ENCODE data around the gene B3GAT1.

The B3GAT1 gene

DNA sequence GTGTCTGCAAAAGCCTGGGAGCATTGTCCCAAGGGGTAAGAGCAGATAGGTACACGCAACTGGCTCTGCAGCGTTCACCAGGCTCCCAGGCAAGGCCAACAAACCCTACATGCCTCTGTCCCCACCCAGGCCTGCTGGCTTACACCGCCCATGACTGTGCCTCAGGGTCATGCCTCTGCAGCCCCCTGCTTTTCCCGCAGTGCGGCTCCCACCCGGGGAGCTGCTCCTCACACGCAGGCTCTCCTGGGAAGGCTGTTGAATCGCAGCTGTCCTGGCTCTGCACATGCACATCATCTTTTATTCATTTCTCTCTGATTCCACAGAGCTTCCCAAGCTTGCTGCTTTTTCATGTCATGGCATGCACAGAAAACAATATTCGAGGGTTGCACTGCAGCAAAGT is 29.2 kb upstream of the B3GAT1 start:
- no peak for DNase-seq

DNA sequence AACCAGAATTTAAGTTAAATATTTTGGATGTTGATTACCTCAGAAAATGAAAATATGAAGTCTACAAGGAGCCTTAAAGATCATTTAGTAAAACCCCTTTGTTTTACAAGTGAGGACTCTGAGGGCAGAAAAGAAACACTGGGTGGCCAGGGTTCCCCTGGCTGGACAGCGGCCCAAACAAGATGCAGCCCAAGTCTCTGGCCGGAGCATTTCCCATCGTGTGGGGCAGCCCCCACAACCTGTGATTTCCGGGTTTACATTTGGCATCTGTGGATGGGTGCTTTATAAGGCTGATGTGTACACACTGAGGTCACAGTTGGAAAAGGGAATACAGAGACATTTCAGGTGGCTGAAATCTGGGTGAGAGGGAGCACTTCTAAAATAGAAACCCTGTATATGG is 28.8 kb upstream of the B3GAT1 start:
- DNase-seq, result no peak

- DNase-seq, result no peak
Measured at GRCh38 chr11:134438542-134439537, 26.8 kb upstream of the B3GAT1 start.

GRCh38 chr11:134437821-134438220 is 25.8 kb upstream of the B3GAT1 start:
- no peak for DNase-seq

DNA sequence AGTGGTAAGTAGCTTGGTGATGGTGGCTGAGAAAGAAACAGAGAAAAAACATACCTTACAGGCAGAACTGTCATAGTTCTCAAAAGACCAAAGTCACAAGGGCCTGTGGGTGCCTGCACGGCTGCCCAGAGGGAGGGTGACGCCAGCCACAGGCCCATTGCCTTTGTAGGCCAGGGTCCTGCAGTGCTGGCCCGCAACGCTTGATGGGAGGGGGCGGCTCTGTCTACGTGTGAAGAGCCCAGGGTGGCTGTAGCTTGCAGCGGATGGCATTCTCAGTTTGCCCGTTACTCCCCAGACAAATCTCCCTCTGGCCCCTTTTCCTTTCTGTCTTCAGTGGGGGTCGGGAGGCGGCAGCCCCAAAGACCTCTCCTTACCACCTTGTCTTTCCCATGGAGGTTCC is 24.7 kb upstream of the B3GAT1 start:
- no peak for DNase-seq

GRCh38 chr11:134433806-134434205 is 21.8 kb upstream of the B3GAT1 start:
- DNase-seq, result no peak

GRCh38 chr11:134433251-134433650 is 21.2 kb upstream of the B3GAT1 start:
- DNase-seq, result no peak

DNA sequence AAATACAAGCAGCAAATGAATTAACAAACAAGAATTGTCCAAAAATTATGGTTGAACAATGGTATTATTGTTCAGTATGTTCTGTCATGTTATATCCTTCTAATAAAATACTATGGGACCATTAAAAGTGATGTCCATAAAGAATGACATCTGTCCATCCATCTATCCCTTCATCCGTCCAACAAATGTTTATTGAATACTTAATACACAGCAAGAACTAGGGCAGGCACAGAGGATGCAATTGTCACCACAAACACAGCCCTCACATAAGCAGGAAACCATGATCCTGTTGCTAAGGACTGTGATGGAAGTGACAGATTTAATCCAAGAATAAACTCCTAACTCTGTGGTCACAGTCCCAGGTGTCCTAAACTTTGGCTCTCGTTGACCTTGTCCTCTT is 20.7 kb upstream of the B3GAT1 start:
- DNase-seq, result no peak

- DNase-seq, result no peak
Measured at GRCh38 chr11:134429106-134429505, 17.1 kb upstream of the B3GAT1 start.

DNA sequence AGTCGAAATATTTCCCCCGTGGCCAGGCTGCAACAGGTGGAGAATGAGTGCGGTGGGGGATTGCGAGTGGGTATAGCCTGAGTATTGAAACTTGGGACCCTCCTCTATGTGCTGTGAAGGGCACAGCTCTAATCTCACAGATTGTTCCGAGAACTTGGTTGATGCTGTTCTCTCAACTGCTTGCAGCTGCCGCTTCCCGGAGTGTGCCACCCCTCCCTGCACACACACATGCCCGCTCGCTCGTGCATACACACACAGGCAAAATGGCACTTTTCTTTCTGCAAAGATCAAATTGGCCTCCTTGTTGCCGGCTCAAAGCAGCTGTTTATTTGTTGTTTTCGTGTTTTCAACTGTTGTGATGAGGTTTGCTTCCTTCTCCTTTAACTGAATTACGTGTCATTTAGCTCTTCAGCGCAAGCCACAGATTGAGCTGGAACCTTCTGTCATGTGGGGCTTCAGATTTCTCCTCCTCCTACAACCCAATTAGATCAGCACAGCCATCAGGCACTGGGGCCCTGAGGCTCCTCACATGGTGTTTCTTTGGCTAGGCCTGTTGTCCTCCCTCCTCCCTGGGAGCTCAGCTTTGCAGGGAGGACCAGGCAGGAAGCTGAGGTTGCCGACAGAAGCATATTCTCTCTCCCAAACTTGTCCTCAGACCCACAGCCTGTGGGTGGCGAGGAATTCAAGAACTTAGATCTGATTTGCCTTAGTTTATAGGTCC is 13.9 kb upstream of the B3GAT1 start:
- DNase-seq, result no peak

DNA sequence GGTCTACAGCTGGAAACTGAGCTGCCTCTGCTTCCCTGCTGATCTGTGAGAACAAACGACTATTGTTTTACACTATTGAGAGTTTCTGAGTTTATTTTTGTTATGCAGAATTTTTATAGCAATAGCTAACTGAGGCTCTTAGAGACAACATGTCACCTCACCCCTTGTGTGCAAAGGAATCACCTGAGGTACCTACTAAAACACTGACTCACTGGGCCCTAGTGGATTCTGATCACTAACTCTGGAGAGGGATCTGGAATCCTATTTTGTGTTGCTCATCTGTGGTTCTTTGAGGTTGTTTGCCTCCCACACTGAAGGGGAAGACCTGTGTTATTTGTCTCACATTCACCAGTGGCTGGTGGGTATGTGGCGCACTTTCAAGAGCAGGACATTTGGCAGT is 13.4 kb upstream of the B3GAT1 start:
- no peak for DNase-seq

DNA sequence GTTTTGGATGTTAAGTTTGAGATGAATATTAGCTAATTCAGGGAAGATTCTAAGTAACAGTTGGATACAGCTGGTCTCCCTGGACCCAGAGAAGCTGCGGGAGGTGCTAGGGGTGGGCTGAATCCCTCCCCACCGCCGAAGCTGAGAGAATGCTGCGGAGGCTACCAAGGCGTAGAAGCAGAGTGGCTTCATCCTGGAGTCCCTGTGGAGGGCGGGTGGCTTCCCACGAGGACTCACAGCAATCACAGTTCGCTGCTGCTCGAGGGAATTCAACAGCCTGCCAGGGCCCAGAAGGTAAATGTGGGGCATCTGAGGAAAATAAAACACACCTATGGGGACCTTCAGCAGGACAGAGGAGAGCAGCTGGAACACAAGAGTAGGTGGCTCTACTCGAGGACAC is 11.1 kb upstream of the B3GAT1 start:
- no peak for DNase-seq

DNA sequence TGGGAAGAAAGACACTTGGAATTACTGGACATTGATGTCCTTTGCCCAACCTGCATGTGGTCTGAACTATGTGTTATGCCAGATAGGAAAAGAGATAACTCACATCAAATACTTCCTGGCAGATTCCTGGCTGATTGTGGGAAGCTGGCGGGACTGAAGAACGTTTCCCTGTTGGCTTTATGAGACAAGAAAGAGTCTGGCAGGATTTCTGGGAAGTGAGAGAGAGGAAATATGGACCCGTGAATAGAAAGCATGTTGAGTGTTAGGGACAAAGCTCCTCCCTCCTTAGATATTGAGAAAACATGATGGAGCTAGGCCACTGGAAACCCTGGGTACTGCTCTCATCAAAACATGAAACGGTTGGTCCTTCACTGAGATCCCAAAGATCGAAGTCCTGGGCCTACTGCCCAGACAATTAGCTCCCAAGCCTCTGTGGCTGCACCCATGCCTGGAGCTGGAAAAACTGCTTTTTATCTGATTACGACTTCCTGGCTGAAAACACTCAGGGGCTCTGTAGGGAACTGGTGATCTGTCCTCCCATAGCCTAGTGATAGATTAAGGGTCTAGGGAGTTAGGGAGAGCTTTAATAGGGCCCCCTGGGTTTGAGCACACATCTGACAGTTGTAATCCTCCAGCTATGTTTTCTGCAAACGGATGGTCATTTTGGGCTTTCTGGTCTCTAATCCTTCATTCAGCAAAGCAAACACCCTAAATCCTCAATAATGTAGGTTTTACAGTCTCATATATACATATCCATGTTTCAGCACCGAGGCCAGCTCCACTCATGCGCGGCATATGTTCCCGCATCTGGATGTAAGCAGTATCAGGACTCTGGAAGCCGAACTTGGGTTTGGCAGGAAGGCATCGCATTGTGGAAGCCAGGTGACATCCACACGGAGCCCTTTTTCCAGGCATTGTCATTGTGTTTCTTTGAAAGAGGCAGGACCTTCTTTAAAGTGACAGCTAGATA is 6.1 kb upstream of the B3GAT1 start:
- peak; percentile 67 for DNase-seq

DNA sequence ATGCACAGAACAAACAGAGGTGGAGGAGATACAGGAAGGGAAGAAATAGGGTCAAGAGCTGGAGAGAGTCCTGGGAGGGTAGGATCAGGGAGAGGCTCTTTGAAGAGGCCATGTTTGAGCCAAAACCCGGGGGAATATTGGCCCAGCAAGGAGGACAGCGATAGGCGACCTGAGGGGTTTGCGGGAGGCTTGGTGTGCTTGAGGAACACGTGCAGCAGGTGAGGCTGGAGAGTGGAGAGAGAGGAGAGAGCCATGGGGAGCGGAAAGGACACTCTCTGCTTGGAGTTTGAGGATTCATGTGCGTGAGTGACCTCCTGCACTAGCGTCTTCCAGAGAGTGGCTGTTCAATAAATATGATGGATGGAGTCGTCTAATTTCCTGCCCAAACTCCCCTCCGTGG is 4.7 kb upstream of the B3GAT1 start:
- DNase-seq, result no peak

GRCh38 chr11:134414766-134415765 is 3.0 kb upstream of the B3GAT1 start:
- DNase-seq, result no peak

GRCh38 chr11:134413826-134414731 is 2.0 kb upstream of the B3GAT1 start:
- no peak for DNase-seq

GRCh38 chr11:134413043-134413825 is 1.2 kb upstream of the B3GAT1 start:
- DNase-seq, result no peak

- DNase-seq, result no peak
Measured at GRCh38 chr11:134410766-134411165, 1.3 kb downstream of the B3GAT1 start.

DNA sequence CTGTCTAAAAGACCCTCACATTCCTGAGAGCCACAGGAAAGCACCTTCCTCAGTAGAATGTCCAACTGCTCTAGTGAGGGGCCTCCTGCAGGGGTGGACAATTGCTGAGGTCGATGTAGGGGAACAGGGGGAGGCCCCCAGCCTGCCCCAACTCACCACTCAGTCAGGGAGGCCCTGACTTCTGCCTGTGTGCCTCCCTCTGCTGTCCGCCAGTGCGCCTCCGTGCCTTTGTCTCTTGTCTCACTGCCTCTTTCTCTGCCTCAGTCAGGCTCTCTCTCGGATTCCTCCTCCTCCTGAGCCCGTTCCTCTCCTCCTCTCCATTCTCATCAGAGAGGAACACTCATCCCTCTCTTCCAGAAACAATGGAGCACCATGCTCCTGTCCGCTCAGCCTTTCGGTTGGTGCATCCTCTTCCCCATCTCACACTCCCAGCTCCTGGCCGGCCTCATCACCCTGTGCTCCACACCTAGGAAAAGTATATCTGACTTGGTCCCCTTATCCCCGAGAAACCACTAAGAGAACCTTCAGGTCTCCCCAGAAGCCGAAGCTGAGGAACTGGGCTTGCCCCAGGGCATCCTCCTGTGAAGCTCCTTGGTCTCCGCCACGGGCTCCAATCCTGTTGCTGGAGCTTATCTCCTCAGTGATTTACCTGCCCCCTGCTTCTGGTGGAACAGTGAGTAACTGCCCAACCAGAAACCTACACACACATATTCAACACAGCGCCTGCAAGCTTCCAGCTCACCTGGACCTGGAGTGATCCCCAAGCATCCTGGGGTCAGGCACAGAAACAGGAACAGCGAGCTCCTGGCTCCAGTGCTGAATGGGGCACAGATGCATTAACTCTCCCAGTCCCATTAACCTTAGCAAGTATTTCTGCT is 2.3 kb downstream of the B3GAT1 start:
- DNase-seq, result no peak
